Thyroid gland (tissue), 4 donors: ENCODE data around the gene TOPAZ1. TPM values are rescaled to one million over a fixed set of nuclear protein-coding genes. Genes with fewer than 3 reads are reported as not detected.

Experiments used
- DNase-seq, 2 donors: peaks; one replicate each; pipeline ENCODE4 v3.0.0-alpha.2; 2019
- H3K27ac ChIP-seq, 3 donors: fragments of 200-600 bp; sonication (generic); 1 replicate in 2 of 3; 2 replicates in 1 of 3; pipeline ENCODE4 v1.5.1; 2016 to 2019; ENCODE audit warnings: mild to moderate bottlenecking in 1 of 3, moderate library complexity in 1 of 3
- H3K27me3 ChIP-seq: fragments of 200-600 bp; sonication (generic); one replicate; pipeline ENCODE4 v1.5.1; 2019
- H3K36me3 ChIP-seq, 2 donors: fragments of 200-600 bp; sonication (generic); one replicate each; pipeline ENCODE4 v1.5.1; 2016 to 2019
- H3K4me1 ChIP-seq, 2 donors: fragments of 200-600 bp; sonication (generic); one replicate each; pipeline ENCODE4 v1.5.1; 2017 to 2019
- H3K4me3 ChIP-seq, 3 donors: fragments of 200-600 bp; sonication (generic); replicated peaks in 1 of 3; 1 replicate in 2 of 3; 2 replicates in 1 of 3; pipeline ENCODE4 v1.5.1; 2016; ENCODE audit warnings: mild to moderate bottlenecking in 1 of 3
- H3K9me3 ChIP-seq: fragments of 200-600 bp; sonication (generic); one replicate; pipeline ENCODE4 v1.5.1; 2017
- CTCF ChIP-seq, 6 experiments: fragments of 200-600 bp in 3 of 6; fragments of 450-650 bp in 3 of 6; sonication (generic) in 3 of 6; IDR thresholded peaks; one replicate each; pipeline ENCODE4 v1.5.1; 2016 to 2019; ENCODE audit warnings: antibody characterized with exemption in 6 of 6, mild to moderate bottlenecking in 2 of 6, inconsistent platforms in 1 of 6, moderate library complexity in 1 of 6
- POLR2A ChIP-seq, 2 donors: fragments of 450-650 bp; IDR thresholded peaks; one replicate each; pipeline ENCODE4 v1.6.1; 2017; ENCODE audit warnings: antibody characterized with exemption in 2 of 2, mild to moderate bottlenecking in 2 of 2, moderate library complexity in 1 of 2
- WGBS, 2 donors: methylation state at CpG; one replicate each; pipeline ENCODE4 v1.1.5; 2017; 5-methylcytosine and 5-hydroxymethylcytosine counted together
- intact Hi-C: fragments of 100-400 bp; cut with DNase I; formaldehyde crosslinking; loops from one replicate; pipeline ENCODE4 v1.15.1; 2023
- total RNA-seq, 4 donors: library from RNA; depleted of rRNA; stranded (reverse); fragments of >200 nt; gene quantifications; one replicate each; pipeline ENCODE4 v1.2.3, GENCODE V29; 2016

The TOPAZ1 gene
- total RNA-seq, 4 donors from 2014 or later: under 0.01 TPM; not detected in 3

GRCh38 chr3:44321335-44321734, 79.6 kb downstream of the TOPAZ1 start:
- Histone ChIP-seq H3K27ac (no peak overlapping the region), H3K4me1 (no peaks in the 10 kb centered on the region), H3K27me3 (no peaks in the 10 kb centered on the region), H3K36me3 (no peaks in the 10 kb centered on the region), H3K4me3 (no peak overlapping the region), H3K9me3 (no peaks in the 10 kb centered on the region)
- TF ChIP-seq POLR2A (IDR thresholded peaks at IDR 0.05) (no peak), CTCF (IDR thresholded peaks at IDR 0.05) (no peak)
- intact Hi-C loops: no loop called here
- no peak for DNase-seq
- WGBS, 2 donors: 48 to 53% methylated on average over 3 of the region's 3 CpGs

GRCh38 chr3:44323341-44323955, 81.8 kb downstream of the TOPAZ1 start:
- Histone ChIP-seq H3K27ac (no peak overlapping the region), H3K4me3 (no peak overlapping the region), H3K4me1 (no peaks in the 10 kb centered on the region), H3K9me3 (no peaks in the 10 kb centered on the region), H3K27me3 (no peaks in the 10 kb centered on the region), H3K36me3 (no peaks in the 10 kb centered on the region)
- WGBS, 2 donors: 5 to 10% methylated on average over 4 of the region's 4 CpGs
- no peak for TF ChIP-seq POLR2A (IDR thresholded peaks at IDR 0.05)
- peak; percentile 55 to 81 (median 76) for TF ChIP-seq CTCF (IDR thresholded peaks at IDR 0.05)
- DNase-seq: peak; percentile 69 to 75
- intact Hi-C loops: no loop called here

GRCh38 chr3:44324584-44324983, 82.9 kb downstream of the TOPAZ1 start:
- TF ChIP-seq CTCF (IDR thresholded peaks at IDR 0.05) (no peak), POLR2A (IDR thresholded peaks at IDR 0.05) (no peak)
- intact Hi-C loops: no loop called here

GRCh38 chr3:44326019-44326418, 84.3 kb downstream of the TOPAZ1 start:
- Histone ChIP-seq H3K27me3 (no peaks in the 10 kb centered on the region), H3K4me1 (no peaks in the 10 kb centered on the region), H3K36me3 (no peaks in the 10 kb centered on the region), H3K4me3 (no peak overlapping the region), H3K9me3 (no peaks in the 10 kb centered on the region), H3K27ac (no peak overlapping the region)
- DNase-seq: no peak
- intact Hi-C loops: no loop called here
- 52 to 69% methylated on average over 2 of the region's 2 CpGs for WGBS, 2 donors
- TF ChIP-seq POLR2A (IDR thresholded peaks at IDR 0.05) (no peak), CTCF (IDR thresholded peaks at IDR 0.05) (no peak)

More at GRCh38 chr3:44324584-44324983, 82.9 kb downstream of the TOPAZ1 start:
- no peaks in the 10 kb centered on the region for H3K27me3 ChIP-seq
- H3K36me3 ChIP-seq: no peaks in the 10 kb centered on the region
- no peak overlapping the region for H3K27ac ChIP-seq
- no peaks in the 10 kb centered on the region for H3K9me3 ChIP-seq
- no peaks in the 10 kb centered on the region for H3K4me1 ChIP-seq
- H3K4me3 ChIP-seq: no peak overlapping the region
- no peak for DNase-seq

GRCh38 chr3:44326515-44326914, 84.8 kb downstream of the TOPAZ1 start:
- intact Hi-C loops: no loop called here
- no peak for TF ChIP-seq CTCF (IDR thresholded peaks at IDR 0.05)
- TF ChIP-seq POLR2A (IDR thresholded peaks at IDR 0.05): no peak
- H3K4me3 ChIP-seq: no peak overlapping the region
- no peaks in the 10 kb centered on the region for H3K9me3 ChIP-seq
- no peaks in the 10 kb centered on the region for H3K4me1 ChIP-seq
- no peaks in the 10 kb centered on the region for H3K36me3 ChIP-seq
- no peak overlapping the region for H3K27ac ChIP-seq
- WGBS, 2 donors: 70 to 73% methylated on average over 3 of the region's 3 CpGs
- DNase-seq: no peak
- H3K27me3 ChIP-seq: no peaks in the 10 kb centered on the region
